Measurements from ENCODE around the gene IAPP.
"Not testable (repeated sequence)": the region's sequence is repeated elsewhere in the genome, so short reads cannot be mapped to it uniquely, and the experiment has no call there.

The IAPP gene

DNA sequence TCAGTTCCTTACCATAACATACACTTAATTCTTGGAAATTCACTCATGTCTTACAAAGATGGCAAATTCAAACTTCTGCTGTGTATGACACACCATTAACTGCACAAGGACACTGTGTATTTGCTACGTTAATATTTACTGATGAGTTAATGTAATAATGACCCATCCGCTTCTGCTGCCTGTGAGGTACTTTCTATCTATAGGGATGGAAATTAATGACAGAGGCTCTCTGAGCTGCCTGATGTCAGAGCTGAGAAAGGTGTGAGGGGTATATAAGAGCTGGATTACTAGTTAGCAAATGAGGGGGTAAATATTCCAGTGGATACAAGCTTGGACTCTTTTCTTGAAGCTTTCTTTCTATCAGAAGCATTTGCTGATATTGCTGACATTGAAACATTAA lies at the start of gene IAPP:
IAPP (plus strand) TSS at position 301 of the 400 bp plus-strand sequence. CDS start 450 bp downstream, outside the sequence.
- DNase-seq = no peak

DNA sequence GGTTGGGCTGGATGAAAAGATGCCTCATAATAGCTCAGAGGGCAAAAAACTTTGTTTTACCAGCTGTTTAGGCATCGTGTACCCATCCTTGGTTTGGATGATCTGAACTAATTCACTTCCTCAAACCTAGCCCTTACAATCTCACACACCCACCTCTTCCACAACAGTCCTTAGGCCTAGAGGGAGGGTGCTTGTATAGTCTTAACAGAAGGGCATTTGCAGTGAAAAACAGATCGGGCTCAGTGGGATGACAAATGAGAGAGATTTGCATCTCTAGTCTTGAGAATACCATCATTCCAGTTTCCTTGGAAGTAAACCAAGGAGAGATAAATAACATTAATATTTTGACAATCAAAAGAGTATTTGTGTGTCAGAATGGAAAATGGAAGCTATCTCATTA lies 49.0 kb upstream of the IAPP start:
- DNase-seq = no peak

DNA sequence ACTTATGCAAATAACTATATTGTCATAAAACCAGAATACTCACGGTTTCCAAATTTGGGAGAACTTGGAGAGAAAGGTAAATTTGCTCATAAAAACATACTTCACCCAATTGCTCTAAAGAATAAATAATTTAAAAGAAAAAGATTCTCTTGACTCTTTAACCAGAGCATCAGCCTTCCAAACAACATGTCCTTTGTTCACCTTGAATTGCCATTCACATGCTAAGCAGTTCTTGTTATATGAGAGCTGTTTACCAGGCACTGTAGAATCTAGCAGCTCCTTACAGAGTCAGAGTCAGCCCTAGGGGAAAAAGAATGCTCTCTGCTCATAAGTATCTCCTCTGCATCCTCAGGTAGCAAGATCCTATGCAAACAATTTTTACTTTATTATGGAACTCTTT lies 48.2 kb upstream of the IAPP start:
- no peak for DNase-seq

DNA sequence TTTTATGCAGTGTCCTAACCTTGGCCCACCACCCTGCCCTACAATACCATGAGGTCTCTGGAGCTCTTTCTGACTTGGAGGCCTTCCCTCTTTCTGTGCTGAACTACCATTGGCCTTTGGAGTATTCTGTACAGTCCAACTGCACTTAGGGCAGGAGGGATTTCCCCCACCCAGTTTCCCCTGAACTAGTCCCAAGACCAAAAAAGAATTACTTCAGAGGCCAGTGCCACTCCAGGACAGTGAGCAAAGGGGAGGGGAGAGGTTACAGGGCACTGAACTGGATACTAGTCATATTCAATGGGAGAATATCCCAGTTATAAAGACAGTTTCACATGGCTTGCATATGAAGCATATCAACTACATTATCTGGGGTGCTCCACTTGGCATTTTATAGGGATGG lies 44.1 kb upstream of the IAPP start:
- no peak for DNase-seq

DNA sequence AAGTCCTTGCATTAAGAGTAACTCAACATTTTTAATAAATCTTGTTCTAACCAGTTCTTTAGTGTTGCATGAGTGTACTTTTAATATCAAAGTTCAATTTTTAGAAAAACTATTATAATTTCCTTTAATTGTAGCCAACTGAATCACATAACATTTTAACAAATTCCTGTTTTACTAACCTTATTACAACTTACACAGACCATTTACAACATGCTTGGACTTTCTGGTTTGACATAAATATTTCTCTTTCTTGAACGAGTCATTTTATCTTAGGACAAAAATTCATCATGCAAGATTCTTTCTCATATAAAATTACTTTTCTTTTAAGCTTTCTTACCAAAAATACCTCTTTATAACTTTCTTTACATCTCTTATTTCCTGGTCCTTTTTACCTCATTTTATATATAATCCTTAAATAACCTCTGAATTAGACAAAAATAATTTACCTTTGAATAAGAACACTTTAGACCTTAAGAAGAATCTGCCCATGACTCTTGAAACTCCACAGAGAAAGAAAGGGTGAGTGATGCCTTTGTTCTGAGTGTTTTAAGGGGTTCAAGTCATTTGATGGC lies 41.9 kb upstream of the IAPP start:
- no peak for DNase-seq

DNA sequence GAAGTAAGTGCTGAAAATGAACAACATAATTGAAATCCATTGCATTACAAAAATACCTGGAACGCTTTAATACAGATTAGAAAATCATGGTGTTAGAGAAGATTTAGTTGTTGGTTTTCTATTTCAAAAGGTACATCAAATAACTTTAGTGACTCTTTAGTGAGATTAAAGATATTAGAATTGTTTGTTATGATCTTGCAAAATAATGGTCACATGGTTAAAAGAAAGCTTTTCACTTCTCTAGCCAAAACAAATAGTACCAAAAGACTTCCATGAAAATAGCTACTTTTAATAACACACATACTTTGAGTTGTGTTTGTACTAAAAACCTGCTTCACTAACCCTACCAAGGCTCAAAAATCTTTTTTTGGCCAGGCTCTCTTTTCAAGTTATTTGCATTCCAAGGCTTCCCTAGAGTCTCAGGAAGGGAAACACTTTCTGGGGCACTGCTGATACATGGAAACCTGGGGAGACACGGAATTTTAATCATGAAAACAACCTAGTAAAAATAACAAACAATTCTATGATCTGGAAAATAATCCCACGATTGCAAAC lies 37.9 kb upstream of the IAPP start, which contains the start of gene SLCO1A2:
SLCO1A2 (minus strand) TSS at position 147 of the 555 bp plus-strand sequence. CDS start 270 bp downstream, outside the sequence.
- no peak for DNase-seq

DNA sequence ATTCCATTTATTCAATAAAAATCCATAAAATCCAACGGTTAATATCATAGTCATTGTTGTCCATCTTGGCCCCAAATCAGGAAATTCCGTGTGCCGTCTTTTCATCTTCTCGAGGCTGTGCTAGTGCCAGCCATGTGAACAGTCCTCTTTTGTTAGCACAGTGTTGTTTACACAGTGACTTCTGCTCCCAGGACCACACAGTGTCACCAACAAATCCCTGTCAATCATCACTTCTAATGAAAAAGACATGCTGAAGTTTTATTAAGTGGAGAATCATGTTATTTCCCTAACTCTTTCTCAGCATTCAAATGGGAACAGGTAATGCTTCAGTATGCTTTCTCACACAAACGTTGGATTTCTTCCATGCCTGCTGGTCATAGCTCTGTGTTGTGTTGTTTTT lies 36.0 kb upstream of the IAPP start:
- DNase-seq = no peak

DNA sequence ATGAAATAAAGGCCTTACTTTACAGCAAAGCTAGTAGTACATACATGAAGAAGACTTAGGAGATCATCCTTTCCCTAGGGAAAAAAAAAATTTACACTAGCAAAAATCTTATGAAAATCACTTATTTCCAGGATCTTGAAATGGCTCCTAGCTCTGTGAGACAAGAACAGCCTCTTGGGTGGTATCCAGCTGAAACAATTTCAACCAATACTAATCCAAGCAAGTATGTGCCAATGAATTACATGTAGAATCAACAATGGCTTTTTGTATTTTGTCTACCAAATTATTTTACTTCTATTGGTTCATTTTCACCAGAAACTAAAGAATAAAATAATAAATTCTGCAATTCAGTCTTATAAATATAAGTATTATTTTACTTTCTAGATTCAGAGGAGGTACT lies 35.2 kb upstream of the IAPP start:
- no peak for DNase-seq

DNA sequence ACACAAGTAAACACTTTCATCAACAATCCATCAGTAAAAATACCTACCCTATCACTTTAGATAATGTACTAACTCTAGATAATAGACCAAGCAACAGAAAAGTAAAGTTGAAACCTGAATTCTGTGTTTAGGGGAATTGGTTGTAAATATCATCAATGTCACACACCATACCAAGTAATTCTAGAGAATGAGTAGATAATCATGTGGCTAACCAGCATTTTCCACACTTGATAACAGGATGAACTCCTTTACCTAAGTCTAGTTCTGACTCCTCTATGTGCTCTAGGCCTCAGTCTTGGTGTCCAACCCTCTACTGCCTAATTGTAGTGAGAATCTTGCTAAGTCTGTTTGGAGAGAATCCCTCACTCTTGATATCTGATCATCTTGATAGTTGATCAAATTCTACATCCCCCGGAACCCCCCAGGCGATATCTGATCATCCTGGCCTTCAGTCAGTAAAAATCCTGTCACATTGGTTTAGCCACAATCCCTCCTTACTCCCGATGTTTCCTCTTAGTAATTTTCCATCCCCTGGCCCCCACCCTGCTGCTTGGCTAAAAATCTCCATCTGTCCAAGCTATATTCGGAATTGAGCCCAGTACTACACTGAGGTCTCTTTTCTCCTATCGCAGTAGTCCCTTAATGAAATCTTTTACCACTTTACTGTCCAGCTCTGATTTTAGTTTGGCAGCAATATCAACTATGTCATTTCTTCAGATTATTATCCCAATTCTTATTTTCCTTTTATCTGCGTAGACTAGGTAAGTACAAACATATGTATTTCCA lies 34.5 kb upstream of the IAPP start:
- DNase-seq = no peak

DNA sequence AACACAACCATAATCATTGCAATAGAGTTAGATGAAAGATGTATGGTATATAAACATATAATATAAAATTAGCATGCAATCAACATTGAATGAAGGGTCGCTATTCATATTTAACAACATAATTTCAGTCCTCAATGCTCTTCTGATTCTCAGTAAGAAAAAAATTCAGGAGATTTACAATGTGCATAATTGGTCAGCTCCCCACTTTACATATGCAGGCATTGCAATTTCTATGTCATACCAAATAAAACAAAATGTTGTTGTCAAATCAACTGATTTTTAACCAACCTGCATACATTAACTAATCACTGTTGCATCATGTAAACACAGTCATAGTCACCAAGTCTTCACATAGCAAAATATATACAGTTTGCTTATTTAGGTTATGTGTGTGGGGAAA lies 32.8 kb upstream of the IAPP start:
- no peak for DNase-seq

DNA sequence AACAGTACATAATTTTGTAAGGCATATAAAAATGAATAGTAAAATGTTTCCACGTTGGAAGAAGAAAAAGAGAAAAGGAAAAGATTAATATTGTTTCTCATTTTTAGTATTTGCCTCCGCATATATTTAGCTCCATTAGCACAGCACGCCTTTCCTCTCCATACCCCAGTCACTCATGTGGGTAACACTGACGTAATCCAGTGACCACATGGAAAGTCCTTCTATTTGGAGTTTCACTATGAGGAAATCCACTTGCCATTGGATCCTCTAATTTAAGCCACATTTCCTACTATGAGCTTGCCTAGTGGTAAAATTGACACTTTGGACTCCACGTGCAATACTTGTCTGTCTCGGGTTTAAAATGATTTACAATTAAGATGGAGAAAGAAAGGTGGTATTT lies 32.3 kb upstream of the IAPP start:
- no peak for DNase-seq

DNA sequence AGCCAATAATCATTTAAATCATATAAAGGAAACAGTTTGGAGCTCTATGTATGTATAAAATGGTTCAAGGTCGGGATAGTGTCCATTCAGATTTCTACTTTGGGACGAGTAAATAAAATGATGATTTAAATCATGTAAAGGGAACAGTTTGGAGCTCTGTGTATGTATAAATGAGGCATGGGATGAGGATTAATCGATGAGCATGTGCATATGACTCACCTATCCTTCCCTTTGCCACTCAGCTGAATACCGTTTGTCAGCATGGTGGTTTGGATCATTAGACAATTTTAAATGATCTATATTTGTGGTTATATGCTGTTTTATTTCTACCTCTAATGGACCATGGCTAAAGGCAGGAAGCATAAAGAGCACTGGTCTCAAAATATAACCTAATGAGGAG lies 30.9 kb upstream of the IAPP start:
- DNase-seq = no peak

DNA sequence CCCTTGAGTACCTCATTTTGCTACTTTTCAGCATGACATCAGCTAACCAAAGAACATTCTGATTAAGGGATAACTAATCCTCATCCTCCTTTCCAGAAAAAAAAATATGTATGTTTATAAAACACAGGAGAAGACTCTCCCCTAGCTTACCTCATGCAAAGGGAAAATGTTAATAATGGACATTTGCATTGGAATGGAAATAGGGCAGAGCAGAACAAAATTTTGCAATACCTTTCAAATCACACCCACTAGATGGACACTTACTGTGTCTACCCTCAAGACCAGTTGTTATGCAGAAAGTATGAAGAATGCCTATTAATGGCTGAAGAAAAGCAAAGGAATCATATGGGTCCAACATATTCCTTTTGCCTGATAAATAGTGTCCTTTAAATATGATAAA lies 29.1 kb upstream of the IAPP start:
- DNase-seq = no peak

DNA sequence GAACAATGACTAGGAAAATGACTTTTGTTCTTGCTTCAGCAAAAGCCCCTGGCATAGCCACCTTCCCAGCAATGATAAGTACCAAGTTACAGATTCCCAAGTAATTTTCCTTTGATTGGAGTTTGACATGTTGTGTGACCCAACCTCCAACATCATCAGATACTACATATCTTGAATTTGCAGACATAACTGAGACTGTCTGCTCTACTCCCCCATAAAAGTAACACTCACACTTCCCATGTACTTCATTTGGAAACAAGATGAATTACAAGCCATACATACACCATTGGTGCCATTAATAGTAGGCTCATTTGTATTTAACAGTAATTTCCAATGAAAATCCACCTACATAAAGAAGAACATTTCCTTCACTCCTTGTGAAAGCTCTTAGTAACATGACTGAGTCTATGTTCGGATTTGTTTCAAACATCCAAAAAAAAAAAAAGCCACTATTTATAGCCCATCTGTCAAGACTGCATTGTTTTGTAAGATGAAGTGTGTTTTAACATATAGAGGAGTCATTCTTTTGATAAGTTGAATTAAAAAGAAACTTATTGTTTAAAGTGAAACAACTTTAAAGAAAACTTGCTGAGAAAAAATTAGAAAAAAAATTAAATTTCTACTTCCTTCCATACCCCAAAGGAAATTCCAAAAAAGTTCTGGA lies 26.0 kb upstream of the IAPP start:
- no peak for DNase-seq

DNA sequence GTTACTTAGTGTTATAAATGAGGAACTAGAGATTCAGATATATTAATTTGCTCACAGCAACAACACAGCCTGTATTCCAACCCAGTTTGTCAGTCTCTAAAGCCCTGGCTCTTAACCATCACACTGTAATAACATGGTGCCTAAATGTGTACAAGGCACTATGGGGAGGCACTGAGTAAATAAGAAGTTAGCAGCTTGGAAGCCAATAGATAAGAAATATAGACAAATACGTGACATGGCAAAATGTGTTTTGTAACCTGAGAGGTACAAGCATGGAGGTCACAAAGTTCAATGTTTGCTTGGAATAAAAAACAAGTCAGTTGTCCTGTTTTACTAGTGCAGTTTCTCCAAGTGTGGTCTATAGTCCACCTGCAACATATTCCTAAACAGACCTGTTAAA lies 21.7 kb upstream of the IAPP start:
- no peak for DNase-seq

DNA sequence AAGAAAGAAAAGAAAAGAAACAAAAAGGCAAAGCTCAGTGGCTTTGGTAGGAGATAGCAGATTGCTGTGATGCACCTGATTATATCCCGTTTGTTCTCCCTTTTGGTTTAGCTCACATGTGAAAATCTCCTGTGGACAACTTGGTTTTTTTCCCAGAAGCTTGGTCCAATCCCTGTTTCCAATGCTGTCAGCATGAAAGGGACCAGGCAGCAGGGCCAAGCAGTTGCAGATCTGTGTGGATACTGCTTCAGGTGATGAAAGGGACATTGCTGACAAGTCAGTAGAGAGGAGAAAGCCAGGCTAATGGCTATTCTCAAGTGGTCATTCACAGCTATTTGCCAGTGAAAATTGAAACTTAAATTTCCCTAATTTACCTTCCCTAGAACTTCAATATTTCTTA lies 19.2 kb upstream of the IAPP start:
- DNase-seq = no peak

DNA sequence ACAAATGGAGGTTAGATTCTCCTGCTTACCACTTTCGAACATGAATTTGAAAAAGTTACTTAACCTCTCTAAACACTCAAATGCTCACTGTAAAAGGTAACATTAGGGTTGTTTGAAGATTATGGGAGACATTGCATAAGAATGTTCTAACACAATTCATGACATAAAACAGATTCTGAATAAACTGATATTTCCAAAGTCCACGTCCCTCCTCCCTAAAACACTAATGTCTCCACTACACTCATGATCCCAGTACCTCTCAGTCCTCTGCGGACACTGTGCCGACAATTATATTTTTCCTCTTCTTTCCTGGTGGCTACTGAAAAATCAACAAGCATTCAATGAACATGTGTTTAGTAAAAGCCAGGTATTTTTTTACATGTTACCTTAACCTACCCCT lies 18.8 kb upstream of the IAPP start:
- no peak for DNase-seq

DNA sequence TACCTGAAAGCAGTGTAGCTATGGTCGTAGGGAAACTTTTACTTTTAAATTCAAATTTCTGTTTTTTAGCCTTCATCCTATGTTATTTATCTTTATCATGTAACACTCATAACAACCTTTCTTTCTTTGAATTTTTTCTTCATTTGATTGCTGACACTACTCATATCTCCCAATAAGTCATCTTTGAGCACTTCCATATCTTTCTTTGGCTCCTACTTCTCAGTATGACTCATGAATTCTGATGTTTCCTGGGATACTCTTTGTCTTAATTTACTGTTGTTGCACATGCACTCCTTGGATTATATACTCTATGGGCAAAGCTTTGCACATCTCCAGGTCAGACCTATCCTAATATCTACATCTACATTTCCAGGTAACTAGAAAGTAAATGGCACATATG lies 18.1 kb upstream of the IAPP start:
- DNase-seq = no peak

DNA sequence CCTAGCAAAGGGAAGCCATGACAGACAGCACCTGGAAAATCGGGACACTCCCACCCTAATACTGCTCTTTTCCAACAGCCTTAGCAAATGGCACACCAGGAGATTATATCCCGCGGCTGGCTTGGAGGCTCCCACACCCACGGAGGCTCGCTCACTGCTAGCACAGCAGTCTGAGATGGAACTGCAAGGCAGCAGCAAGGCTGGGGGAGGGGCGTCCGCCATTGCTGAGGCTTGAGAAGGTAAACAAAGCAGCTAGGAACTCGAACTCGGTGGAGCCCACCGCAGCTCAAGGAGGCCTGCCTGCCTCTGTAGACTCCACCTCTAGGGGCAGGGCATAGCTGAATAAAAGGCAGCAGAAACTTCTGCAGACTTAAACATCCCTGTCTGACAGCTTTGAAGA lies 12.1 kb upstream of the IAPP start:
- DNase-seq = not testable (repeated sequence)

DNA sequence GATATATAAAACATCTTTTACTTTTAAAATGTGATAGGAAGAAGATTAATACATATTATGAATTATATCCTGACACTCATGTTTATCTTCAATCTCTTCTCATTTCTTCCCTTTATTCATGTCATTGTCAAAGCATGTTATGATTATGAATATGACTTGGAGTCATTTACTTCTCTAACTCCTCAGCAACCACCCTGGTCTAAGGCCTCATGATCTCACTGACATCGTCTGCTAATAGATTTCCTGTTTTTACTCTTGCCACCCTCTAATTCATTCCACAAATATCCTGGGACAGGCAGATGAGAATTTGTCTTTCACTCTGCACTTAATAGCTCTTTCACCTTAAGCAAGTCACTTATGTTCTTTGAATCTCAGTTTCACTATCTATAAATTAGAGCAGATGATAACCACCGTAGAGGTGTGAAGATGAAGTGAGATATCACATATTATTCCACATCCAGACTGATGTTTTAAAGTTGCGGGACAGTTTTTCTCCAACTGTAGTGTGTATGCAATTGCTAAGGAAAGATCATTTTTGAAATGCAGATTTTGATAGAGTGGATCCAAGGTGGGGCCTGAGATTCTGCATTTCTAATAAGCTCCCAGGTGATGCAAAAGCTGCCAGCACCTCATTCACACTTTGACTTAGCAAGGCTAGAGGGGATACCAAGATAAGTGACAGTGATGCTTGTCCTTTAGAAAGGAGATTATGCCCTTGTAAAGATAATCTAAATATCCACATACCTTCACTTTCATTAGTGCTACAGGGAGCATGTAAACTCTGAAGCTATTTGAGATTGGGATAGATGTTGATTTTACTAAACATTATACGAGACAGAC lies 3.3 kb upstream of the IAPP start:
- no peak for DNase-seq

DNA sequence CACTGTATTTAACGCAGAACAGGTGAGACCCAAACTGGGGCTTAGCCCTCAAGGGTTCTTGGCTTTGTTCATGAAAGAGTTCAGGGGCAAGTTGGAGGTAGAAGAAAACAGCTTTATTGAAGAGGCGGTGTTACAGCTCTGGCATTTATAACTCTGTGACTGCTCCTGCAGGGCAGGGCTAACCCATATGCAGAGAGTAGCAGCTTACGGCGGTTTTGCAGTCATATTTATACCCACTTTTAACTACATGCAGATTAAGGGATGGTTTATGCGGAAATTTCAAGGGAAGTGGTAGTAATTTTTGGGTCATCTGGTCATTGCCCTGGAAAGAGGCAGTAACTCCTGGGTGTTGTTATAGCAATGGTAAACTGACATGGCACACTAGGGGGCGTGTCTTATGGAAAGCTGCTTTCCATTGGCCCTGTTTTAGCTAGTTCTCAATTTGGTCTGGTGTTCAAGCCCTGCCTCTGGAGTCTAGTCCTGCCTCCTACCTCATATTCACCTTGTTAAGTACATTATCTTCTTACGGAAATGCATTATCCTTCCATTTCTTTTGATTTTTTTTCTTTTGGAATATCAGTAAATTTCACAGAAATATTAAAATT lies 1.8 kb upstream of the IAPP start:
- no peak for DNase-seq

DNA sequence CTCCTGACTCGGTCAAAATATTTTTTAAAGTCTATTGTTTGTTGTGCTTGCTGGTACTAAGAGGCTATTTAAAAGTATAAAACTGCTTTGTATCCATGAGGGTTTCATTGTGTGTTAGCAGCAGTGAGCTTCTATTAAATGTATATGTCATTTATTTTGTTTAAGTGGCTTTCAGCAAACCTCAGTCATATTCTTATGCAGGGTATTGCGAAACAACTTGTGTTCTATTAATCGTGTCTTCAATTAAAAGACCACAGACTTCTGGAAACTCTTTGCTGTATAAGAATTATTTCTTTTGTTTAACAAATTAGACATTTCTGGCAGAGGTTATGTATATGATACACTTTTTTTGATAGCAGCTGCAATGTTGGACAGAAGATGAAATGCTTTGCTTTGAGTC lies 6.5 kb downstream of the IAPP start:
- no peak for DNase-seq

DNA sequence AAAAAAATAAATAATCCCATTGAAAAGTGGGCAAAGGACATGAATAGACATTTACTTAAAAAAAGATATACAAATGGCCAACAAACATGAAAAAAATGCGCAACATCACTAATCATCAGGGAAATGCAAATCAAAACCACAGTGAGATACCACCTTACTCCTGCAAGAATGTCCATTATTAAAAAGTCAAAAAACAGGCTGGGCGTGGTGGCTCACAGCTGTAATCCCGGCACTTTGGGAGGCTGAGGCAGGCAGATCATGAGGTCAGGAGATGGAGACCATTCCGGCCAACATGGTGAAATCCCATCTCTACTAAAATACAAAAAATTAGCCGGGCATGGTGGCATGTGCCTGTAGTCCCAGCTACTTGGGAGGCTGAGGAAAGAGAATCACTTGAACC lies 8.6 kb downstream of the IAPP start:
- not testable (repeated sequence) for DNase-seq

All from stimulated activated naive CD4-positive, alpha-beta T cell (primary cell).